Astrocyte of the hippocampus (primary cell): ENCODE results near the gene HTR1D.
A peak's percentile ranks its signal among the peaks of the same experiment; 100 is the strongest.
"Not testable (repeated sequence)": the region's sequence is repeated elsewhere in the genome, so short reads cannot be mapped to it uniquely, and the experiment has no call there.

Experiments
- DNase-seq: peaks from one replicate; pipeline ENCODE4 v3.0.0; 2011; ENCODE audit warnings: low read depth, low spot score

Gene HTR1D

DNA sequence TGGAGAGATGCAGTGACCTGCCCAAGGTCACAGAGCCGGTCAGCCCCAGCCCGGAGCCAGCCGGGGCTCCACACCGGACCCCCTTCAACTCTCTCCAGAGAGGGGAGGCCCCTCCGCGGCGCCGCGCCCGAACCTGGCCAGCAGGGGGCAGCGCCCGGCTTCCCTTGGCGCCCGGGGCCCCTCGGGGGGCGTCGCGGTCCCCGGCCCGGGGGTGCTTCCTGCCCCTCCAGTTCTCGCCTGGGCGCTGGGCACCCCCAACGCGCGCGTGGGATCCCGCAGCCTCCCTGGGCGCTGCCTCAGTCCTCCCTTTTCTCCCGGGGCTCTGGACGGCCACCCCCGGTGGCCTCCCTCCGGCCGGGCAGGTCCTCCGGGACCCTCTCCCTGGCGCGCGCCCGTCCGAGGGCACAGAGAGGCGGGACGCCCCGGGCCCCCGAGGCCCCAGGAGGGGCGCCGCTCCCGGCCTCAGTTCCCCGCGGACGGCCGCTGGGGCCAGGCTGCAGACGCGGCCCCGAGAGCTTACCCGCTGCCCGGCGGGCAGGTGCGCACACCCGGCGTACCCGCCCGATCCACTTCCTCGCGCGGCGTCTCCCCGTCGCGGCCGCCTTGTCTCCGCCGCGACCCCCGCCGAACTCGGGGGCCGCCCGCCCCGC, 406 bp downstream of the HTR1D start:
- DNase-seq: peak; percentile 31

GRCh38 chr1:23215751-23216449, 1.4 kb downstream of the HTR1D start:
- no peak for DNase-seq

- DNase-seq: no peak
These were observed 2.0 kb downstream of the HTR1D start for GRCh38 chr1:23215291-23215690.

- no peak for DNase-seq
These were observed 2.7 kb downstream of the HTR1D start for GRCh38 chr1:23214640-23215039.

GRCh38 chr1:23211955-23212354, 5.3 kb downstream of the HTR1D start:
- no peak for DNase-seq

DNA sequence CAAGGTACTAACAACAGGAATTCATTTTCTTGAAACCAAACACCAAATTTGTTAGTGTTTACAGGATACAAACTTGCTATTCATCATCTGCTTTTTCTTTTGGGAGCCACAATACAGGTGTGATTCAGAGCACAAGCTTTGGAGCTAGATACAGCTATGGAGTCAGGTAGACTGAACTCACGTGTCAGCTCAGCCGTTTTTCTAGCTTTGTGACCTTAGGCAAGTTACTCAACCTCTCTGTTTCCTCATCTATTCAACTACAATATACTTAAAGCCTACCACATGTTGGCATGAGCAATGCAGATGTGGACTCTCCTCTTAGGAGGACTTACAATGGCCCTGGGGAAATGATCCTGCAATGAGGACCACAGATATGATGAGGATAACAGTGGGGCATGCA, 6.3 kb downstream of the HTR1D start:
- no peak for DNase-seq

- DNase-seq: peak; percentile 25
These were observed 6.9 kb downstream of the HTR1D start for GRCh38 chr1:23210351-23210785.

DNA sequence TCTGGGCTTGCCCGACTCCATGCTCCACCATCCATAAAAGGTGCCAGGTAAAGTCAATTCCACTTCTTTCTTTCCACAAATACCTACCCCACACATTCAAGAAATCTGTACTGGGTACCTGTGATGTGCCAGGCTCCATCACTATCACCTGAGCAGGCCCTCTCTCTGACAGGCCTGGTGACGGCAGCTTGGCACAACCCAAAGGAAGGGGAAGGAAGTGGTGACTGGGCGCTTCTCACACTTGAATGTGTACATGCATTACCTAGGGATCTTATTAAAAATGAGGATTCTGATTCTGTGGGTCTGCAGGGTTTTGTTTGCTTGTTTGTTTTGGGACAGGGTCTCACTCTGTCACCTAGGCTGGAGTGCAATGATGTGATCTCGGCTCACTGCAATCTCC, 7.5 kb downstream of the HTR1D start:
- no peak for DNase-seq

DNA sequence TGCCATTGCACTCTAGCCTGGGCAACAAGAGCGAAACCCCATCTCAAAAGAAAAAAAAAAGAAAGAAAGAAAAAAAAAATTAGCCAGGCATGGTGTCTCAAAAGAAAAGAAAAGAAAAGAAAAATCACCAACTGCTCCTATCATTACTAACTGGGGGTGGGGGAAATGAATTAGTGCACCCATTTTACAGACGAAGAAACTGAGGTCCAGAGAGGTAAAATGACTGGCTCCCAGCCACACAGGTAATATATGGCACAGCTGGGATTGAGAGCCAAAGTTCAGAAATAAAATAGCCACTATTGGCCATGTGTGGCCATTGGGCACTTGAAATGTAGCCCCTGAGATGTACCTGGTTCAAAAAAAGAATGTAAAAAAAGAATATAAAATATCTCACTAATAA, 8.8 kb downstream of the HTR1D start:
- DNase-seq: no peak

DNA sequence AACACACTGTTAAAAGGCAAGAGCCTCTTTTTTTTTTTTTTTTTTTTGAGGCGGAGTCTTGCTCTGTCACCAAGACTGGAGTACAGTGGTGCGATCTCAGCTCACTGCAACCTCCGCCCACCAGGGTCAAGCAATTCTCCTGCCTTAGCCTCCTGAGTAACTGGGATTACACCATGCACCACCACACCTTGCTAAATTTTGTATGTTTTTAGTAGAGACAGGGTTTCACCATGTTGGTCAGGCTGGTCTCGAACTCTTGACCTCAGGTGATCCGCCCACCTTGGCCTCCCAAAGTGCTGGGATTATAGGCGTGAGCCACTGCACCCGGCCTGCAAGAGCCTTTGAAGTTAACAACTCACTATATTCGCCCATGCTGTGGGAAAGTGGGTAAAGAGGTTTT, 9.6 kb downstream of the HTR1D start:
- not testable (repeated sequence) for DNase-seq

- peak; percentile 39 for DNase-seq
These were observed 15.0 kb downstream of the HTR1D start for GRCh38 chr1:23202263-23202749.

- DNase-seq: no peak
These were observed 16.4 kb downstream of the HTR1D start for GRCh38 chr1:23200883-23201282.

DNA sequence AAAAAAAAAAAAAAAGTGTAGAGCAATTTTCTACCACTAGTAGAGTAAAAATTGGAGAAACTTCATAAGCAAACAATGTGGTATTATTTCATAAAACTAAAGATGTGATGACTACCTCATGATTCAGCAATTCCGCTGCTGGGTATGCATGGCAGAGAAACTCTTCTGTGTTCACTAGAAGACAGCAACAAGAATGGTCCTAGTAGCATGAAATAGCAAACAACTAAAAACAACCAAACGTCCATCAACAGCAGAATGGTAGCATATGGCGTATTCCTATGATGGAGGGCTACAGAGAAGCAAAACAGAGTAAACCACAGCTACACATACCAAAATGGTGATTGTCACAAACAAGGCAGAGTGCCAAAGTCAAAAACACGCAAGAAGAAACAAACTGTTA, 18.9 kb downstream of the HTR1D start:
- peak; percentile 94 for DNase-seq

DNA sequence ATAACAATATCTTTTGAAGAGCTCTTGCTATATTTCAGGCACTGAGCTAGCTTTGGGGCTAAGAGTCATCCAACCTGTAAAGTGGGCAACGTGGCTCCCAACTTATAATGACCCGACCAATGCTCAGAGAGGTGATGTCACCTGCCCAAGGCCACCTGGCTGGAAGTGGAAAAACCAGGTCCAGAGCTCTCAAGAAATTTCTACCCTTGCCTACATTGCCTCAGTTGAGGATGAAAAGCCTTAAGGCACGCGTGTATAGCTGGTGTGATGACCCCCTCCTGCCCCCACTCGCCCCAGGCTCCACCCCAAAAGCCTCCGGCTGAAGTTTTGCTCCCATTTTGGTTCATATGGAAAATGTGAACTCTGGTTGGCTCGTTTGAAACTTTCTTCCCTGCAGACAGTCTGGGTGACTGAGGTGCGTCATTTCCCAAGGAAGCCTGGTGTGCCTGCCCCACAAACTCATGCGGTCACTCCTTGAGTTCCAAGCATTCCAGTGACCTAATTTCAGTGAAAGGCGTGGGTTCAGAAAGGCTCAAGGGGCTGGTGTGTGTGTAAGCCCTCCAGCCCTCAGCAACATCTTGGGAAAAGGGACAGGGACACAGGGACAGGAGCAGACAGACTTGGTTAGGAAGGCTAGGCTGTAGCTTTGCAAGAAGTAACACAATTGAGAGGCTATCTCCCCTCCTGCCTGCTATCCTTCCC, 20.5 kb downstream of the HTR1D start:
- DNase-seq: peak; percentile 98

DNA sequence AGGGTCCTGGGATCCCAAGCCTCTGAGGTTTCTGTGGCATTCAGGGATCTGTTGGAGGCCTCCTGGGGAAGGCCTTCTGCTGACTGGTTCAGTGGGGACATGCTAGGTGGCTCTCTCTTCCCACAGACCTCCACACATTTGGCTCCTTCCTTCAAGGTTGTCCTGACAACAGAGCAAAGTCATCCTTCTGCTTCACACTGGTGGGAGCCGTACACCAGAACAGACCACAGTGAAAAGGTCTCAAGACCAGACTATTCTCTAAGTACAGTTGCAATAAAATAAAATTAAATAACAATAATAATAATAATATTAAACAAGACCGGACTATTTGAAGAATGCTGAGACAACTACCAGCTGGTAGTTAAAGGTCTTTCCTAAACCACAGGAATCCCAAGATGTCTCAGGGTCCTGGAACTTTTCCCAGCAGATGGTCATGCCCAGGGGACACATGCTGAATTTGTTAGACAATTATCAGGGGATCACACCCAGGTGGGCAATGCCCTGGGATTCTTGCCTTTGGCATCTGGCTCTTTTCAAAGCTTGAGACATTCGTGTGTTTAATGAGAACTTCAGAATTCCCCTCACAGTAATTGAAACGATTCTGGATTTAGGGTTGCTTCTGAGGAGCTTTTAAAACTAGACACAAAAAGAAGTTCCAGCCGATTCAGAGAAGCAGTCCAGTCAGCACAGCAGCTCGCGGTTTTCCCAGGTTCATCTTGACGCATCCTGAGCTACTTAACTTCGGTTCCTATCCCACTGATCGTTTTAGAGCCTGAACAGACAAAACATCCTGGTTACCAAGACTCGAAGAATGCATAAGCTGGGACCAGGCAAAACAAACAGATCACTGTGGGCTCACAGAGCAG, 22.9 kb downstream of the HTR1D start:
- DNase-seq: peak; percentile 89

DNA sequence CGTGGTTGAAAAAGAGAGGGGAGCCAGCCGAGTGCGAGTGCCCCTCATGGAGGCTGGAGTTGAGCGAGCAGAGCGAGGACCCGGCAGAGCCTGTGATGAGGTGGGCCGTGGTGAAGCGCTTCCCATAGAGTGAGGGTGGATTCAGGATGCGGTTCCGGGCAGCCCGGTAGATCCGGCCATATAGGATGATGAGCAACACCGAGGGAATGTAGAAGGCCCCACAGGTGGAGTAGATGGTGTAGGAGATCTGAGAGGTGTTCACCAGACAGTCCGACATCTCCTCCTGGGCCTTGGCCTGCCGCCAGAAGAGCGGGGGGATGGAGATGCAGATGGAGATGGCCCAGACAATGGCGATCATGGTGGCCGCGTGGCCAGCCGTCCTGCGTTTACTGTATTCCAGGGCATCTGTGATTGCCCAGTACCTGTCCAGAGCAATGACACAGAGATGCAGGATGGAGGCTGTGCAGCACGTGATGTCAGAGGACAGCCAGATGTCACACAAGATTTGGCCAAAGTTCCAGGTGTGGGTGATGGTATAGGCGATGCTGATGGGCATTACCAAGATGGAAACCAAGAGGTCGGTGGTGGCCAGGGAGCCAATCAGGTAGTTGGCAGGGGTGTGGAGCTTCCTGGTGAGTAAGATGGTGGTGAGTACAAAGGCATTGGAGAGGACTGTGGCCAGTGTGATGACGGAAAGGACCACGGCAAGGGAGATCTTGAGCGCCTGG, 23.7 kb downstream of the HTR1D start:
- no peak for DNase-seq

GRCh38 chr1:23191199-23191598, 26.1 kb downstream of the HTR1D start:
- DNase-seq: no peak

GRCh38 chr1:23188936-23189452, 28.3 kb downstream of the HTR1D start:
- peak; percentile 87 for DNase-seq

- DNase-seq: no peak
These were observed 28.8 kb downstream of the HTR1D start for GRCh38 chr1:23188434-23188884.

- DNase-seq: no peak
These were observed 29.7 kb downstream of the HTR1D start for GRCh38 chr1:23187637-23188036.

DNA sequence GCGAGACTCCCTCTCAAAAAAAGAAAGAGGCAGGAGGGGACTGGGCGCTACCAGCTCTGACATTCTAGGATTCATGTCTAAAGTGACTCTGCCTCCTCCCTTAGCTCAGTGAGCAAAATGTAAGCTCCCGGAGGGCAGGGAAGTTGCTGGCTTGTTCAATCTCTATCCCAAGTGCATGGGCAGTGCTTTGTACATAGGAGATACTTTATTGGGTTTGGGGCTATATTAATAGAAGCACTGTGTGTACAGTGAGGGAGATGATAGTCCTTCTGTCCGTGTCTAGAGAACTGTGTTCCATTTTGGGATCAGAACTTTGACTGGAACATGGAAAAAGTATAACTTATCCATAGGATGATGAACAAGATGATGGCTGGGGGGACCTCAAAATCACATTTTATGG, 31.9 kb downstream of the HTR1D start:
- DNase-seq: no peak
